NCI-H146 (cell line): ENCODE measurements around the gene DOCK4.

ENCODE experiments used
- DNase-seq: peaks from one replicate; lab custom pipeline; 2025; lab: John Stamatoyannopoulos, UW

DOCK4 gene

GRCh38 chr7:112214883-112215282 lies 8.7 kb upstream of the DOCK4 start:
- no peak for DNase-seq

- DNase-seq, result no peak
Observed at GRCh38 chr7:112214268-112214667, 8.1 kb upstream of the DOCK4 start.

- no peak for DNase-seq
Observed at GRCh38 chr7:112213735-112214134, 7.5 kb upstream of the DOCK4 start.

- no peak for DNase-seq
Observed at GRCh38 chr7:112212571-112212970, 6.4 kb upstream of the DOCK4 start.

- DNase-seq, result no peak
Observed at GRCh38 chr7:112211348-112211907, 5.2 kb upstream of the DOCK4 start.

GRCh38 chr7:112207765-112208164 lies 1.6 kb upstream of the DOCK4 start:
- no peak for DNase-seq

- DNase-seq, result peak; percentile 60
Observed at GRCh38 chr7:112206991-112207592, 893 bp upstream of the DOCK4 start.

- peak; percentile 65 for DNase-seq
Observed at GRCh38 chr7:112205343-112206237, 609 bp downstream of the DOCK4 start.

GRCh38 chr7:112204499-112205342 lies 1.5 kb downstream of the DOCK4 start:
- DNase-seq, result peak; percentile 43

GRCh38 chr7:112203365-112203739 lies 2.8 kb downstream of the DOCK4 start:
- no peak for DNase-seq

- DNase-seq, result peak; percentile 50
Observed at GRCh38 chr7:112202816-112203215, 3.4 kb downstream of the DOCK4 start.

GRCh38 chr7:112201839-112202238 lies 4.4 kb downstream of the DOCK4 start:
- DNase-seq, result no peak

- no peak for DNase-seq
Observed at GRCh38 chr7:112201411-112201810, 4.8 kb downstream of the DOCK4 start.

GRCh38 chr7:112199672-112200071 lies 6.5 kb downstream of the DOCK4 start:
- DNase-seq, result no peak

GRCh38 chr7:112199035-112199655 lies 7.1 kb downstream of the DOCK4 start:
- no peak for DNase-seq

GRCh38 chr7:112197322-112197721 lies 8.9 kb downstream of the DOCK4 start:
- DNase-seq, result no peak

GRCh38 chr7:112195717-112196116 lies 10.5 kb downstream of the DOCK4 start:
- no peak for DNase-seq

- DNase-seq, result peak; percentile 98
Observed at GRCh38 chr7:112193915-112194502, 12.2 kb downstream of the DOCK4 start.

GRCh38 chr7:112192236-112193154 lies 13.7 kb downstream of the DOCK4 start:
- no peak for DNase-seq

- DNase-seq, result no peak
Observed at GRCh38 chr7:112190120-112190519, 16.1 kb downstream of the DOCK4 start.
